ENCODE measurements around the gene CELF1.

DNA sequence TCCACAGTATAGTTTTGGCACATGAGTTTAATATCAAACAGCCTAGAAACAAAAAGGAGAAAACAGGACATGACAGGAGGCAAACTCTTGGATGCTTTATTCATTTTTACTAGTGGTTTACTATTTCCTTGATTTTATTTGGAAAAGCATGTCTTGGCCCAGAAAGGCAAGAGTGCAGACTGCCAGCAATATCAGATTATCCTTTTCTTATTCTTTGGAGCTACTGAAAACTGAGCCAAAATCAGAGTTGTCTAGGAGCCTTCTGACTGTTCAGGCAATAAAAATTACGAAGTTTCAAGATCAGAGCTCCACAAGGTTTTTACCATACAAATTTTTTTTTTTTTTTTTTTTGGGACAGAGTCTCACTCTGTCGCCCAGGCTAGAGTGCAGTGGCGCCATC lies 16.0 kb downstream of the CELF1 start:
- TF ChIP-seq, protein P1, sequence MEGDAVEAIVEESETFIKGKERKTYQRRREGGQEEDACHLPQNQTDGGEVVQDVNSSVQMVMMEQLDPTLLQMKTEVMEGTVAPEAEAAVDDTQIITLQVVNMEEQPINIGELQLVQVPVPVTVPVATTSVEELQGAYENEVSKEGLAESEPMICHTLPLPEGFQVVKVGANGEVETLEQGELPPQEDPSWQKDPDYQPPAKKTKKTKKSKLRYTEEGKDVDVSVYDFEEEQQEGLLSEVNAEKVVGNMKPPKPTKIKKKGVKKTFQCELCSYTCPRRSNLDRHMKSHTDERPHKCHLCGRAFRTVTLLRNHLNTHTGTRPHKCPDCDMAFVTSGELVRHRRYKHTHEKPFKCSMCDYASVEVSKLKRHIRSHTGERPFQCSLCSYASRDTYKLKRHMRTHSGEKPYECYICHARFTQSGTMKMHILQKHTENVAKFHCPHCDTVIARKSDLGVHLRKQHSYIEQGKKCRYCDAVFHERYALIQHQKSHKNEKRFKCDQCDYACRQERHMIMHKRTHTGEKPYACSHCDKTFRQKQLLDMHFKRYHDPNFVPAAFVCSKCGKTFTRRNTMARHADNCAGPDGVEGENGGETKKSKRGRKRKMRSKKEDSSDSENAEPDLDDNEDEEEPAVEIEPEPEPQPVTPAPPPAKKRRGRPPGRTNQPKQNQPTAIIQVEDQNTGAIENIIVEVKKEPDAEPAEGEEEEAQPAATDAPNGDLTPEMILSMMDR (optimal IDR thresholded peaks at IDR 0.05 in 1 of 3, IDR thresholded peaks at IDR 0.05 in 1 of 3, conservative IDR thresholded peaks at IDR 0.05 in 1 of 3; ENCODE audit: extremely low read depth in 1 of 3, insufficient read depth in 2 of 3, low read length in 3 of 3): no peak
- no peak for TF ChIP-seq EZH2 (IDR thresholded peaks at IDR 0.05; ENCODE audit: low read length)

Measured in keratinocyte (primary cell).